Measurements from ENCODE around the gene CELF2. TPM values are rescaled to one million over a fixed set of nuclear protein-coding genes. Genes with fewer than 3 reads are reported as not detected.

CELF2 gene
- total RNA-seq, 1 experiment from 2014 or later, result 28.7 TPM

GRCh38 chr10:11153766-11154165, 136.1 kb downstream of the CELF2 start:
- Histone ChIP-seq H3K9me3 (ENCODE audit: control insufficient read depth, low read depth, low read length) (no peaks in the 10 kb centered on the region), H3K4me2 (ENCODE audit: insufficient read depth, insufficient read length, low read length) (no peak overlapping the region), H3K27me3 (ENCODE audit: insufficient read depth, low read length) (no peaks in the 10 kb centered on the region), H3K79me2 (ENCODE audit: insufficient read depth, low read length) (peaks cover 1% of the 10 kb centered on the region; the same call in 1 of the 2 replicates), H2BK5ac (ENCODE audit: insufficient read length, low read length) (no peak overlapping the region), H4K20me1 (ENCODE audit: control insufficient read depth, insufficient read depth, insufficient read length) (no peaks in the 10 kb centered on the region), H4K5ac (ENCODE audit: insufficient read length, low read depth, low read length) (no peak overlapping the region), H3K23me2 (ENCODE audit: insufficient read length, low read depth, low read length, poor library complexity, severe bottlenecking) (no peaks in the 10 kb centered on the region), H3T11ph (ENCODE audit: low read length) (no peak overlapping the region), H3K79me1 (ENCODE audit: insufficient read depth, low read depth, low read length, poor library complexity, severe bottlenecking) (no peaks in the 10 kb centered on the region), H2BK120ac (ENCODE audit: low read depth, low read length, poor library complexity, severe bottlenecking) (no peak overlapping the region), H4K8ac (replicated peaks; ENCODE audit: insufficient read length, low read depth, low read length) (no peak overlapping the region), H3K18ac (ENCODE audit: insufficient read length, low read depth, low read length) (no peak overlapping the region), H4K91ac (ENCODE audit: insufficient read length, low read depth, low read length) (no peak overlapping the region), H3K14ac (ENCODE audit: insufficient read depth, low read length) (no peak overlapping the region), H3K23ac (ENCODE audit: insufficient read length, low read depth, low read length) (no peak overlapping the region), H3K4me1 (ENCODE audit: insufficient read depth, low read length) (peaks cover 9% of the 10 kb centered on the region; the same call in 1 of the 2 replicates), H3K4ac (ENCODE audit: low read depth, low read length) (no peak overlapping the region), H3K9ac (ENCODE audit: extremely low read depth, insufficient read length, low read length) (no peak overlapping the region), H2BK15ac (ENCODE audit: low read depth, low read length) (no peak overlapping the region), H2BK12ac (ENCODE audit: insufficient read length, low read depth, low read length) (no peak overlapping the region), H3K56ac (ENCODE audit: insufficient read length, low read depth, low read length) (no peak overlapping the region), H2AK5ac (ENCODE audit: insufficient read length, low read length) (no peak overlapping the region), H3K27ac (ENCODE audit: insufficient read length, low read depth, low read length) (no peak overlapping the region), H2BK20ac (ENCODE audit: low read depth, low read length, poor library complexity, severe bottlenecking) (no peak overlapping the region), H2AFZ (ENCODE audit: low read length) (no peak overlapping the region)
- Mint-ChIP-seq H3K36me3 (ENCODE audit: insufficient read depth in 1 of 3, low read depth in 3 of 3) (no peaks in the 10 kb centered on the region), H3K27me3 (ENCODE audit: low read depth) (no peaks in the 10 kb centered on the region), H3K4me1 (peaks cover 68 to 74% of the 10 kb centered on the region in 2 experiments), H3K4me3 (no peak overlapping the region), H3K9me3 (no peaks in the 10 kb centered on the region), H3K27ac (no peak overlapping the region)
- DNase-seq, result no peak
- TF ChIP-seq, protein P1, sequence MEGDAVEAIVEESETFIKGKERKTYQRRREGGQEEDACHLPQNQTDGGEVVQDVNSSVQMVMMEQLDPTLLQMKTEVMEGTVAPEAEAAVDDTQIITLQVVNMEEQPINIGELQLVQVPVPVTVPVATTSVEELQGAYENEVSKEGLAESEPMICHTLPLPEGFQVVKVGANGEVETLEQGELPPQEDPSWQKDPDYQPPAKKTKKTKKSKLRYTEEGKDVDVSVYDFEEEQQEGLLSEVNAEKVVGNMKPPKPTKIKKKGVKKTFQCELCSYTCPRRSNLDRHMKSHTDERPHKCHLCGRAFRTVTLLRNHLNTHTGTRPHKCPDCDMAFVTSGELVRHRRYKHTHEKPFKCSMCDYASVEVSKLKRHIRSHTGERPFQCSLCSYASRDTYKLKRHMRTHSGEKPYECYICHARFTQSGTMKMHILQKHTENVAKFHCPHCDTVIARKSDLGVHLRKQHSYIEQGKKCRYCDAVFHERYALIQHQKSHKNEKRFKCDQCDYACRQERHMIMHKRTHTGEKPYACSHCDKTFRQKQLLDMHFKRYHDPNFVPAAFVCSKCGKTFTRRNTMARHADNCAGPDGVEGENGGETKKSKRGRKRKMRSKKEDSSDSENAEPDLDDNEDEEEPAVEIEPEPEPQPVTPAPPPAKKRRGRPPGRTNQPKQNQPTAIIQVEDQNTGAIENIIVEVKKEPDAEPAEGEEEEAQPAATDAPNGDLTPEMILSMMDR (conservative IDR thresholded peaks at IDR 0.05), result no peak
- WGBS (ENCODE audit: extremely low coverage, insufficient read length, low lambda C conversion rate), result no CpG with 5 or more reads among the region's 2 CpGs
